ENCODE results near the gene DCAF11. TPM values are rescaled to one million over a fixed set of nuclear protein-coding genes. Genes with fewer than 3 reads are reported as not detected.

DCAF11 gene
- total and polyA plus RNA-seq, 2 of the 13 experiments (the other 11 are each of a cell fraction or from before 2014, with no cell fraction given), result 150 to 257 TPM

GRCh38 chr14:24100982-24101494 lies 13.5 kb upstream of the DCAF11 start (continued):
- TF ChIP-seq PAXIP1 (CRISPR knock-in tag; conservative IDR thresholded peaks at IDR 0.05) (0 out of 2 replicates have a peak, but pooled peaks have one; percentile 22), KLF16 (CRISPR knock-in tag; IDR thresholded peaks at IDR 0.05) (0 out of 4 replicates have a peak, but pooled peaks of 1 of the 2 experiments have one; percentile 24), DDIT3 (CRISPR knock-in tag; IDR thresholded peaks at IDR 0.05) (no peak), ZNF768 (CRISPR knock-in tag; IDR thresholded peaks at IDR 0.05) (peak; percentile 24; the same call in 1 of the 2 replicates), ZSCAN9 (CRISPR knock-in tag; IDR thresholded peaks at IDR 0.05; ENCODE audit: borderline replicate concordance) (no peak), RFXAP (CRISPR knock-in tag; IDR thresholded peaks at IDR 0.05; ENCODE audit: borderline replicate concordance) (no peak), ZBTB46 (CRISPR knock-in tag; IDR thresholded peaks at IDR 0.05; ENCODE audit: borderline replicate concordance) (no peak), ZNF501 (CRISPR knock-in tag; IDR thresholded peaks at IDR 0.05) (no peak), DMTF1 (CRISPR knock-in tag; IDR thresholded peaks at IDR 0.05) (no peak), NR2C2 (CRISPR knock-in tag; IDR thresholded peaks at IDR 0.05; ENCODE audit: borderline replicate concordance) (no peak), ATF2 (CRISPR knock-in tag; IDR thresholded peaks at IDR 0.05) (peak; percentile 11; the same call in 1 of the 2 replicates), ARNT (IDR thresholded peaks at IDR 0.05) (no peak)
